DND-41 (cell line): ENCODE data around the gene TOR1B.
A peak's percentile ranks its signal among the peaks of the same experiment; 100 is the strongest.

Experiments used
- ATAC-seq: fragments of 200-7000 bp; cut with Tn5 transposase; 3 replicates; pipeline ENCODE4 v1.9.1; 2021; ENCODE audit warnings: low read depth; ENCODE audit not compliant: insufficient read depth
- DNase-seq: peaks from one replicate; pipeline ENCODE4 v3.0.0-alpha.2; 2020
- H2AFZ ChIP-seq: 2 replicates; pipeline ENCODE4 v1.6.0; 2012; ENCODE audit warnings: low read depth, low read length
- H3K27ac ChIP-seq: 2 replicates; pipeline ENCODE4 v1.5.1; 2012; ENCODE audit warnings: low read length, inconsistent platforms
- H3K27me3 ChIP-seq: fragments of 200-600 bp; sonication (generic); 2 replicates; pipeline ENCODE4 v1.6.0; 2012; ENCODE audit warnings: low read length, mild to moderate bottlenecking, inconsistent platforms; ENCODE audit not compliant: insufficient read depth, poor library complexity
- H3K36me3 ChIP-seq: 2 replicates; pipeline ENCODE4 v1.5.1; 2012; ENCODE audit warnings: low read length, inconsistent platforms; ENCODE audit not compliant: insufficient read depth
- H3K4me1 ChIP-seq: 2 replicates; pipeline ENCODE4 v1.5.1; 2012; ENCODE audit warnings: mild to moderate bottlenecking, low read length; ENCODE audit not compliant: insufficient read depth
- H3K4me2 ChIP-seq: 2 replicates; pipeline ENCODE4 v1.6.0; 2012; ENCODE audit warnings: mild to moderate bottlenecking, moderate library complexity, low read length, inconsistent platforms; ENCODE audit not compliant: insufficient read depth
- H3K4me3 ChIP-seq, 2 experiments: fragments of 200-600 bp in 1 of 2; shearing (Covaris generic) in 1 of 2; 2 replicates each; pipeline ENCODE4 v1.5.1; 2012 to 2016; ENCODE audit warnings: inconsistent platforms in 2 of 2, low read length in 2 of 2, mild to moderate bottlenecking in 2 of 2, low read depth in 1 of 2, moderate library complexity in 1 of 2
- H3K79me2 ChIP-seq: 2 replicates; pipeline ENCODE4 v1.6.0; 2012; ENCODE audit warnings: low read length, inconsistent platforms; ENCODE audit not compliant: insufficient read depth
- H3K9ac ChIP-seq: 2 replicates; pipeline ENCODE4 v1.6.0; 2012; ENCODE audit warnings: low read depth, mild to moderate bottlenecking, inconsistent platforms, low read length, moderate library complexity
- H3K9me3 ChIP-seq: 2 replicates; pipeline ENCODE4 v1.5.1; 2012; ENCODE audit warnings: low read length, moderate library complexity, mild to moderate bottlenecking, inconsistent platforms; ENCODE audit not compliant: insufficient read depth, severe bottlenecking
- H4K20me1 ChIP-seq: 2 replicates; pipeline ENCODE4 v1.6.0; 2012; ENCODE audit warnings: low read length; ENCODE audit not compliant: insufficient read depth
- CTCF ChIP-seq: IDR thresholded peaks from 2 replicates; pipeline ENCODE4 v1.5.1; 2012; ENCODE audit warnings: borderline replicate concordance, low read length, moderate library complexity, mild to moderate bottlenecking; ENCODE audit not compliant: poor library complexity, severe bottlenecking; ENCODE audit errors: extremely low read depth
- EZH2 ChIP-seq: IDR thresholded peaks from 3 replicates; pipeline ENCODE4 v1.6.1; 2012; ENCODE audit warnings: borderline replicate concordance, low read depth, mild to moderate bottlenecking, moderate library complexity, low read length, inconsistent platforms; ENCODE audit not compliant: severe bottlenecking

TOR1B gene

GRCh38 chr9:129857207-129857606, 54.2 kb downstream of the TOR1B start:
- H4K20me1 ChIP-seq: no peaks in the 10 kb centered on the region
- H3K4me3 ChIP-seq: no peak overlapping the region
- TF ChIP-seq CTCF (no peak), EZH2 (no peak)
- H3K79me2 ChIP-seq: no peaks in the 10 kb centered on the region
- peak; percentile 46 for DNase-seq
- peaks cover 66% of the 10 kb centered on the region for H3K4me1 ChIP-seq
- peaks cover 56% of the 10 kb centered on the region for H3K36me3 ChIP-seq
- no peak overlapping the region for H3K9ac ChIP-seq
- H2AFZ ChIP-seq: no peak overlapping the region
- H3K27me3 ChIP-seq: no peaks in the 10 kb centered on the region
- H3K27ac ChIP-seq: peak overlapping the region; percentile 51
- H3K9me3 ChIP-seq: no peaks in the 10 kb centered on the region
- no peak overlapping the region for H3K4me2 ChIP-seq
- 0 out of 3 replicates have a peak, but pooled peaks have one; percentile 5 for ATAC-seq

DNA sequence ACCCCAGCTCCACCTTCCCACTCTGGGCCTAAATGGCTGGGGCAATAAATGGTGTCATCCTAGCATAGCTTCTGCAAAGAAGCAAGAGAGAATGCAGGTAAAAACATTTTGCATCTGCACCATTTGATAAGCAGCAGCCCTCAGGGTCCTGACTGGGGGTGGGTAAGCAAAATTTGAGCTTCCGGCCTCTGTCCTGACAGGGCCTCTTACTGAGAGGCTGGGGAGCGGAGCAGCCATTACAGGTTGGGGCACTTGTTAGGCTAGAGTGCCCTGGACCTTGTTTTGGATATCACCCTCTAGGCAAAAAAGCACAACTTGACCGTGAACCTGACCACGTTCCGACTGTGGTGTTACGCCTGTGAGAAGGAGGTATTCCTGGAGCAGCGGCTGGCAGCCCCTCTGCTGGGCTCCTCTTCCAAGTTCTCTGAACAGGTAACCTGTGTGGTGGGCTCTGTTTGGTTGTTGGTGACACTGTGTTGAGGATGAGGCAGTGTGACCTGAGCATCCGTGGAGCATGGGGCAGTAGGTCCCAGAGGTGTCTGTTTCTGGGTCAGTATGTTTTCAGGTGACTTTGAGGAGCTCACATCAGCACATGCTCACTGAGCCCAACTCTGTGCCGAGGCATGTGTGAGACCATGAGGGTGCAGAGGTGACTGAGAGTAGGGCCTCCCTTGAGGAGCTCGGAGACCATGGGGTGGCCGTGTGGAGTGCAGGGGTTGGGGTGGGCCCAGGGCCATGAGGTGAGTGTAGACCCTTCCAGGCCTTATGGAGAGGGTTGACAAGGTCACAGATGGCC, 55.4 kb downstream of the TOR1B start:
- TF ChIP-seq CTCF: no peak
- no peak for TF ChIP-seq EZH2
- H3K27ac ChIP-seq: peak overlapping the region; percentile 39; the same call in 1 of the 2 replicates
- H3K27me3 ChIP-seq: no peaks in the 10 kb centered on the region
- no peak overlapping the region for H3K4me2 ChIP-seq
- H3K4me1 ChIP-seq: peaks cover 66% of the 10 kb centered on the region
- H4K20me1 ChIP-seq: no peaks in the 10 kb centered on the region
- no peak overlapping the region for H3K9ac ChIP-seq
- no peak overlapping the region for H3K4me3 ChIP-seq
- no peaks in the 10 kb centered on the region for H3K79me2 ChIP-seq
- no peak overlapping the region for H2AFZ ChIP-seq
- H3K9me3 ChIP-seq: no peaks in the 10 kb centered on the region
- no peak for ATAC-seq
- peaks cover 45% of the 10 kb centered on the region for H3K36me3 ChIP-seq
- DNase-seq: no peak
